SK-N-SH treated with all-trans-retinoic acid at 6 μM for 48 hours (cell line): ENCODE results near the gene CCDC77.

Experiments
- CREB5 ChIP-seq: fragments of 250-450 bp; sonication (Bioruptor Pico); IDR thresholded peaks from 2 replicates; pipeline ENCODE4 v1.5.1; 2020; ENCODE audit warnings: low read depth, mild to moderate bottlenecking, moderate library complexity
- CSDC2 ChIP-seq: fragments of 250-450 bp; sonication (Bioruptor Pico); IDR thresholded peaks from 2 replicates; pipeline ENCODE4 v1.5.0; 2020; ENCODE audit warnings: mild to moderate bottlenecking, moderate library complexity
- ISL1 ChIP-seq: fragments of 250-450 bp; sonication (Bioruptor Pico); IDR thresholded peaks from 2 replicates; pipeline ENCODE4 v2.1.2; 2022; ENCODE audit warnings: mild to moderate bottlenecking, moderate library complexity
- PATZ1 ChIP-seq: fragments of 250-450 bp; sonication (Bioruptor Pico); IDR thresholded peaks from 2 replicates; pipeline ENCODE4 v1.8.0; 2020; ENCODE audit warnings: mild to moderate bottlenecking, moderate library complexity, borderline replicate concordance
- PPARA ChIP-seq: fragments of 250-450 bp; sonication (Bioruptor Pico); IDR thresholded peaks from 2 replicates; pipeline ENCODE4 v1.5.0; 2020; ENCODE audit warnings: mild to moderate bottlenecking, borderline replicate concordance
- RARB ChIP-seq: fragments of 250-450 bp; sonication (Bioruptor Pico); IDR thresholded peaks from 2 replicates; pipeline ENCODE4 v1.8.0; 2021; ENCODE audit warnings: mild to moderate bottlenecking, moderate library complexity
- SNAI2 ChIP-seq: fragments of 250-450 bp; sonication (Bioruptor Pico); IDR thresholded peaks from 2 replicates; pipeline ENCODE4 v1.5.0; 2020; ENCODE audit warnings: mild to moderate bottlenecking, moderate library complexity
- TCF4 ChIP-seq: fragments of 250-450 bp; sonication (Bioruptor Pico); IDR thresholded peaks from 2 replicates; pipeline ENCODE4 v1.8.0; 2021; ENCODE audit warnings: mild to moderate bottlenecking, moderate library complexity, borderline replicate concordance
- ZFP30 ChIP-seq: fragments of 450-650 bp; formaldehyde crosslinking; IDR thresholded peaks from 2 replicates; pipeline ENCODE4 v1.5.0; 2022; ENCODE audit warnings: mild to moderate bottlenecking, moderate library complexity
- TF ChIP-seq, protein P1 (sequence below): fragments of 250-450 bp; sonication (Bioruptor Pico); IDR thresholded peaks from 2 replicates; pipeline ENCODE4 v1.5.0; 2020; ENCODE audit warnings: mild to moderate bottlenecking, moderate library complexity

- no peak for TF ChIP-seq CSDC2 (CRISPR knock-in tag)
- TF ChIP-seq TCF4 (CRISPR knock-in tag): no peak
- no peak for TF ChIP-seq PATZ1 (CRISPR knock-in tag)
- TF ChIP-seq ISL1 (CRISPR knock-in tag): no peak
- no peak for TF ChIP-seq ZFP30 (CRISPR knock-in tag)
- no peak for TF ChIP-seq RARB (CRISPR knock-in tag)
- no peak for TF ChIP-seq SNAI2 (CRISPR knock-in tag)
- no peak for TF ChIP-seq CREB5 (CRISPR knock-in tag)
- TF ChIP-seq, protein P1, sequence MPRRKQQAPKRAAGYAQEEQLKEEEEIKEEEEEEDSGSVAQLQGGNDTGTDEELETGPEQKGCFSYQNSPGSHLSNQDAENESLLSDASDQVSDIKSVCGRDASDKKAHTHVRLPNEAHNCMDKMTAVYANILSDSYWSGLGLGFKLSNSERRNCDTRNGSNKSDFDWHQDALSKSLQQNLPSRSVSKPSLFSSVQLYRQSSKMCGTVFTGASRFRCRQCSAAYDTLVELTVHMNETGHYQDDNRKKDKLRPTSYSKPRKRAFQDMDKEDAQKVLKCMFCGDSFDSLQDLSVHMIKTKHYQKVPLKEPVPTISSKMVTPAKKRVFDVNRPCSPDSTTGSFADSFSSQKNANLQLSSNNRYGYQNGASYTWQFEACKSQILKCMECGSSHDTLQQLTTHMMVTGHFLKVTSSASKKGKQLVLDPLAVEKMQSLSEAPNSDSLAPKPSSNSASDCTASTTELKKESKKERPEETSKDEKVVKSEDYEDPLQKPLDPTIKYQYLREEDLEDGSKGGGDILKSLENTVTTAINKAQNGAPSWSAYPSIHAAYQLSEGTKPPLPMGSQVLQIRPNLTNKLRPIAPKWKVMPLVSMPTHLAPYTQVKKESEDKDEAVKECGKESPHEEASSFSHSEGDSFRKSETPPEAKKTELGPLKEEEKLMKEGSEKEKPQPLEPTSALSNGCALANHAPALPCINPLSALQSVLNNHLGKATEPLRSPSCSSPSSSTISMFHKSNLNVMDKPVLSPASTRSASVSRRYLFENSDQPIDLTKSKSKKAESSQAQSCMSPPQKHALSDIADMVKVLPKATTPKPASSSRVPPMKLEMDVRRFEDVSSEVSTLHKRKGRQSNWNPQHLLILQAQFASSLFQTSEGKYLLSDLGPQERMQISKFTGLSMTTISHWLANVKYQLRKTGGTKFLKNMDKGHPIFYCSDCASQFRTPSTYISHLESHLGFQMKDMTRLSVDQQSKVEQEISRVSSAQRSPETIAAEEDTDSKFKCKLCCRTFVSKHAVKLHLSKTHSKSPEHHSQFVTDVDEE: no peak
- TF ChIP-seq PPARA: no peak
These were observed 616 bp upstream of the CCDC77 start for GRCh38 chr12:400828-401227.
